ENCODE measurements around the gene THRSP. TPM values are rescaled to one million over a fixed set of nuclear protein-coding genes. Genes with fewer than 3 reads are reported as not detected.
"Not testable (repeated sequence)": the region's sequence is repeated elsewhere in the genome, so short reads cannot be mapped to it uniquely, and the experiment has no call there.

The THRSP gene
- total RNA-seq, 1 donor from 2014 or later = not detected

GRCh38 chr11:78082146-78082545 lies 18.5 kb downstream of the THRSP start:
- H3K27ac ChIP-seq = no peak overlapping the region
- H3K9me3 ChIP-seq = no peaks in the 10 kb centered on the region
- intact Hi-C loops (cut with DNase I) = no loop called here
- H3K36me3 ChIP-seq = no peaks in the 10 kb centered on the region
- H3K4me1 ChIP-seq = peaks cover 25% of the 10 kb centered on the region
- H3K27me3 ChIP-seq = no peaks in the 10 kb centered on the region
- TF ChIP-seq POLR2AphosphoS5 (IDR thresholded peaks at IDR 0.05; ENCODE audit: insufficient read depth in 1 of 2, low read depth in 1 of 2) (no peak), POLR2A (IDR thresholded peaks at IDR 0.05) (no peak)
- TF ChIP-seq, protein P1, sequence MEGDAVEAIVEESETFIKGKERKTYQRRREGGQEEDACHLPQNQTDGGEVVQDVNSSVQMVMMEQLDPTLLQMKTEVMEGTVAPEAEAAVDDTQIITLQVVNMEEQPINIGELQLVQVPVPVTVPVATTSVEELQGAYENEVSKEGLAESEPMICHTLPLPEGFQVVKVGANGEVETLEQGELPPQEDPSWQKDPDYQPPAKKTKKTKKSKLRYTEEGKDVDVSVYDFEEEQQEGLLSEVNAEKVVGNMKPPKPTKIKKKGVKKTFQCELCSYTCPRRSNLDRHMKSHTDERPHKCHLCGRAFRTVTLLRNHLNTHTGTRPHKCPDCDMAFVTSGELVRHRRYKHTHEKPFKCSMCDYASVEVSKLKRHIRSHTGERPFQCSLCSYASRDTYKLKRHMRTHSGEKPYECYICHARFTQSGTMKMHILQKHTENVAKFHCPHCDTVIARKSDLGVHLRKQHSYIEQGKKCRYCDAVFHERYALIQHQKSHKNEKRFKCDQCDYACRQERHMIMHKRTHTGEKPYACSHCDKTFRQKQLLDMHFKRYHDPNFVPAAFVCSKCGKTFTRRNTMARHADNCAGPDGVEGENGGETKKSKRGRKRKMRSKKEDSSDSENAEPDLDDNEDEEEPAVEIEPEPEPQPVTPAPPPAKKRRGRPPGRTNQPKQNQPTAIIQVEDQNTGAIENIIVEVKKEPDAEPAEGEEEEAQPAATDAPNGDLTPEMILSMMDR (IDR thresholded peaks at IDR 0.05) = no peak
- DNase-seq (ENCODE audit: extremely low spot score in 2 of 2) = no peak
- H3K4me3 ChIP-seq = no peak overlapping the region

DNA sequence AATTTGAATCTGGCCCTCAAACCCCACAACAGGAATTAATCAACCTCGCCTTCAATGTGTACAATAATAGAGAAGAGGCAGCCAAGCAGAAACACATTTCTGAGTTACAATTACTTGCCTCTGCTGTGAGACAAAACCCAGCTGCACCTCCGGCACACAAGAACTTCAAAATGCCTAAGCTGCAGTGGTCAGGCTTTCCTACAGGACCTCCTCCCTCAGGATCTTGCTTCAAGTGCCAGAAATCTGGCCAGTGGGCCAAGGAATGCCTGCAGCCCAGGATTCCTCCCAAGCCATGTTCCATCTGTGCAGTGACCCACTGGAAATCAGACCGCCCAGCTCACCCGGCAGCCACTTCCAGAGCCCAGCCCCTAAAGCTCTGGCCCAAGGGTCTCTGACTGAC lies 19.4 kb downstream of the THRSP start:
- TF ChIP-seq POLR2A (IDR thresholded peaks at IDR 0.05) = no peak
- no peak for TF ChIP-seq POLR2AphosphoS5 (IDR thresholded peaks at IDR 0.05; ENCODE audit: insufficient read depth in 1 of 2, low read depth in 1 of 2)
- TF ChIP-seq, protein P1 (IDR thresholded peaks at IDR 0.05) = no peak

DNA sequence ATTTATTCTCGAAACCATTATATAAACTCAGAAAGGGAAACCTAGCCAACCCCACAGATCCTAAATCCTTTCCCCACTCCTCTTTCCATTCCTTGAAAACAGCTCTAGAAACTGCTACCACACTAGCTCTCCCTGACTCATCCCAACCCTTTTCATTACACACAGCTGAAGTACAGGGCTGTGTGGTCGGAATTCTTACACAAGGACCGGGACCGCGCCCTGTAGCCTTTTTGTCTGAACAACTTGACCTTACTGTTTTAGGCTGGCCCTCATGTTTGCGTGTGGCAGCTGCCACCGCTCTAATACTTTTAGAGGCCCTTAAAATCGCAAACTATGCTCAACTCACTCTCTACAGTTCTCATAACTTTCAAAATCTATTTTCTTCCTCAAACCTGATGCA lies 20.8 kb downstream of the THRSP start:
- intact Hi-C loops (cut with DNase I); DNase-seq (ENCODE audit: extremely low spot score in 2 of 2); H3K27ac ChIP-seq; H3K4me1 ChIP-seq; H3K36me3 ChIP-seq; H3K27me3 ChIP-seq; H3K9me3 ChIP-seq; H3K4me3 ChIP-seq: not testable (repeated sequence)

More for the DNA sequence above, 19.4 kb downstream of the THRSP start:
- Histone ChIP-seq H3K9me3 (no peaks in the 10 kb centered on the region), H3K4me3 (no peak overlapping the region), H3K36me3 (no peaks in the 10 kb centered on the region), H3K27ac (no peak overlapping the region), H3K27me3 (no peaks in the 10 kb centered on the region), H3K4me1 (peaks cover 17% of the 10 kb centered on the region)
- intact Hi-C loops (cut with DNase I) = no loop called here
- DNase-seq (ENCODE audit: extremely low spot score in 2 of 2) = no peak

DNA sequence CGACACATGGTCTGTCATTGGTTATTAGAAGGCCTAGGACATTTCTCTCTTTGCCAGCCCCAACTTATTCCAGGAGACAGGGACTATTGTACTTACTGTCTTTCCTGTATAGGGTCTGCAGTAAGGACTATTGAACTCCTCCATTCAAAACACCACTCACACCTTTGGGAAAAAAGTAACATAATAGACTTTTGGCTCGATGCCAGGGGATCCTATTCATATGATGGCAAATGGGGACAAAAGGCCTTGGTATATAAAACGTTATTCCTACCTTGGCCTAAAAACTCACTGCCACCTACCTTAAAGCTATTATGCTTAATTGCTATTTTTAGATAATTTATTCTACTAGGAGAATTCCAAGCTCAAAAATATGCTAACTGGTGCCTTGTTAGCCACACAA lies 22.3 kb downstream of the THRSP start:
- no peak for DNase-seq (ENCODE audit: extremely low spot score in 2 of 2)
- H3K36me3 ChIP-seq = no peaks in the 10 kb centered on the region
- H3K27ac ChIP-seq = no peak overlapping the region
- no peaks in the 10 kb centered on the region for H3K9me3 ChIP-seq
- no peak for TF ChIP-seq POLR2AphosphoS5 (IDR thresholded peaks at IDR 0.05; ENCODE audit: insufficient read depth in 1 of 2, low read depth in 1 of 2)
- TF ChIP-seq, protein P1 (IDR thresholded peaks at IDR 0.05) = no peak
- TF ChIP-seq POLR2A (IDR thresholded peaks at IDR 0.05) = no peak
- no peak overlapping the region for H3K4me3 ChIP-seq
- intact Hi-C loops (cut with DNase I) = no loop called here
- H3K4me1 ChIP-seq = no peaks in the 10 kb centered on the region
- H3K27me3 ChIP-seq = no peaks in the 10 kb centered on the region

GRCh38 chr11:78086521-78087074 lies 22.9 kb downstream of the THRSP start:
- H3K27ac ChIP-seq; H3K27me3 ChIP-seq; H3K36me3 ChIP-seq; H3K4me3 ChIP-seq; H3K4me1 ChIP-seq; intact Hi-C loops (cut with DNase I); H3K9me3 ChIP-seq; DNase-seq (ENCODE audit: extremely low spot score in 2 of 2): not testable (repeated sequence)

- Histone ChIP-seq H3K9me3 (no peaks in the 10 kb centered on the region), H3K27ac (no peak overlapping the region), H3K36me3 (peaks cover 0 to 3% of the 10 kb centered on the region in 2 donors), H3K4me3 (no peak overlapping the region), H3K4me1 (no peaks in the 10 kb centered on the region), H3K27me3 (no peaks in the 10 kb centered on the region)
- DNase-seq (ENCODE audit: extremely low spot score in 2 of 2) = no peak
- TF ChIP-seq POLR2AphosphoS5 (IDR thresholded peaks at IDR 0.05; ENCODE audit: insufficient read depth in 1 of 2, low read depth in 1 of 2) (no peak), POLR2A (IDR thresholded peaks at IDR 0.05) (no peak)
- TF ChIP-seq, protein P1 (IDR thresholded peaks at IDR 0.05) = no peak
- intact Hi-C loops (cut with DNase I) = no loop called here
These were observed 30.6 kb downstream of the THRSP start for GRCh38 chr11:78094250-78094649.

Measured in vagina (tissue), 2 donors.